Spleen (tissue), 7 donors: ENCODE results near the gene DOCK2.

Experiments
- CTCF ChIP-seq, 11 experiments: fragments of 200-600 bp in 7 of 11; fragments of 450-650 bp in 4 of 11; sonication (generic) in 4 of 11; IDR thresholded peaks in 8 of 11; conservative IDR thresholded peaks in 3 of 11; 1 replicate in 7 of 11; 2 replicates in 4 of 11; pipeline versions ENCODE4 v1.4.0 to v1.8.0; 2016 to 2021; ENCODE audit warnings: antibody characterized with exemption in 11 of 11, inconsistent platforms in 4 of 11, mild to moderate bottlenecking in 1 of 11
- POLR2A ChIP-seq, 3 donors: fragments of 450-650 bp; IDR thresholded peaks; one replicate each; pipeline ENCODE4 v1.5.1; 2017; ENCODE audit warnings: antibody characterized with exemption in 3 of 3, mild to moderate bottlenecking in 1 of 3
- POLR2AphosphoS5 ChIP-seq, 3 donors: sonication (generic); formaldehyde crosslinking; IDR thresholded peaks; one replicate each; pipeline ENCODE4 v1.5.1; 2017; ENCODE audit warnings: antibody characterized with exemption in 3 of 3
- donor health status: DM: no; HTN: no; CAD: no; lungs with moderate emphysema.
- donor health status: DM: no; HTN: no; CAD: no.
- donor health status: DM: no; HTN: no; CAD: no.

DNA sequence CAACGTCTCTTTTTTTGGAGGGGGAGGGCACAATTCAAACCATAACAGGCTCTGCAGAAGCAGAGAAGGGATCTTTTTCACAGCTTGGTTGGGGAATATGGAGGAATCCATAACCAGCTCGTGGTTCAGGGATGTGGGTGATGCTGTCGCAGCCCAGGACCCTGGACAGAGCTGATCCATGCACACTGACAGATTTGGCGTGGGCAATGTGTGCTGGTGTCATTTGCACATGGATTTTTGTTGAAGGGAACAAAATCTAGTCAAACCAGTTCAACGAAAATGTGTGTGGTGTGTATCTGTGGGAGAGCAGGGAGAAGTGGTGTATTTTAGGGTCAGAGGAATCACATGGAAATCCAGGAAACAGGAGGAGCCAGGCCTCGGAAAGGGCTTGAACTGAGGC is 4.2 kb downstream of the DOCK2 start:
- no peak for TF ChIP-seq POLR2A (IDR thresholded peaks at IDR 0.05)
- no peak for TF ChIP-seq CTCF (IDR thresholded peaks at IDR 0.05 in 8 of 11, conservative IDR thresholded peaks at IDR 0.05 in 3 of 11)
- TF ChIP-seq POLR2AphosphoS5 (IDR thresholded peaks at IDR 0.05): no peak
